GM10266 (cell line): Measurements from ENCODE around the gene NEDD4L.

Experiments used
- DNase-seq: peaks from one replicate; pipeline ENCODE4 v3.0.0; 2012; ENCODE audit errors: extremely low spot score
- CTCF ChIP-seq: IDR thresholded peaks from 2 replicates; pipeline ENCODE4 v1.5.1; 2012; ENCODE audit warnings: mild to moderate bottlenecking, low read depth; ENCODE audit not compliant: control insufficient read depth, insufficient read depth; ENCODE audit errors: missing control alignments

NEDD4L gene

GRCh38 chr18:58174285-58174684 is 130.3 kb downstream of the NEDD4L start:
- no peak for DNase-seq
- no peak for TF ChIP-seq CTCF

GRCh38 chr18:58175122-58175785 is 131.2 kb downstream of the NEDD4L start:
- peak; percentile 10 for TF ChIP-seq CTCF
- DNase-seq, result no peak

- no peak for DNase-seq
- TF ChIP-seq CTCF, result no peak
Observed at GRCh38 chr18:58175786-58176176, 131.8 kb downstream of the NEDD4L start.

- no peak for TF ChIP-seq CTCF
- no peak for DNase-seq
Observed at GRCh38 chr18:58177004-58177717, 133.1 kb downstream of the NEDD4L start.

- no peak for TF ChIP-seq CTCF
- no peak for DNase-seq
Observed at GRCh38 chr18:58177896-58178470, 134.0 kb downstream of the NEDD4L start.

- DNase-seq, result no peak
- TF ChIP-seq CTCF, result no peak
Observed at GRCh38 chr18:58178511-58178910, 134.5 kb downstream of the NEDD4L start.

GRCh38 chr18:58180172-58180571 is 136.1 kb downstream of the NEDD4L start:
- no peak for TF ChIP-seq CTCF
- DNase-seq, result no peak
